GM12878 (cell line): Measurements from ENCODE around the gene CELSR1.

ENCODE experiments used
- JUND ChIP-seq: IDR thresholded peaks from 2 replicates; pipeline ENCODE4 v1.6.1; 2012; ENCODE audit warnings: low read depth, mild to moderate bottlenecking, low read length, improper control_type of control experiment, moderate library complexity
- POLR2A ChIP-seq: IDR thresholded peaks from 2 replicates; pipeline ENCODE4 v1.6.1; 2011; ENCODE audit warnings: low read depth, mild to moderate bottlenecking, low read length
- POLR2AphosphoS5 ChIP-seq: IDR thresholded peaks from 2 replicates; pipeline ENCODE4 v1.6.1; 2011; ENCODE audit warnings: mild to moderate bottlenecking, low read length, inconsistent platforms
- TAF1 ChIP-seq: IDR thresholded peaks from 2 replicates; pipeline ENCODE4 v1.6.1; 2011; ENCODE audit warnings: mild to moderate bottlenecking, low read depth, low read length, borderline replicate concordance
- ZNF24 ChIP-seq: fragments of 450-650 bp; IDR thresholded peaks from 2 replicates; pipeline ENCODE4 v1.6.1; 2017; ENCODE audit warnings: antibody characterized with exemption, mild to moderate bottlenecking
- TF ChIP-seq, protein P1 (sequence below), 3 experiments: IDR thresholded peaks in 2 of 3; conservative IDR thresholded peaks in 1 of 3; 2 replicates each; pipeline ENCODE4 v1.5.1; 2011; ENCODE audit warnings: low read depth in 3 of 3, low read length in 3 of 3, mild to moderate bottlenecking in 3 of 3, control low read depth in 2 of 3, moderate library complexity in 2 of 3, inconsistent platforms in 1 of 3, mixed read lengths in 1 of 3; ENCODE audit not compliant: control insufficient read depth in 2 of 3, insufficient read depth in 1 of 3; ENCODE audit errors: extremely low read depth in 1 of 3

DNA sequence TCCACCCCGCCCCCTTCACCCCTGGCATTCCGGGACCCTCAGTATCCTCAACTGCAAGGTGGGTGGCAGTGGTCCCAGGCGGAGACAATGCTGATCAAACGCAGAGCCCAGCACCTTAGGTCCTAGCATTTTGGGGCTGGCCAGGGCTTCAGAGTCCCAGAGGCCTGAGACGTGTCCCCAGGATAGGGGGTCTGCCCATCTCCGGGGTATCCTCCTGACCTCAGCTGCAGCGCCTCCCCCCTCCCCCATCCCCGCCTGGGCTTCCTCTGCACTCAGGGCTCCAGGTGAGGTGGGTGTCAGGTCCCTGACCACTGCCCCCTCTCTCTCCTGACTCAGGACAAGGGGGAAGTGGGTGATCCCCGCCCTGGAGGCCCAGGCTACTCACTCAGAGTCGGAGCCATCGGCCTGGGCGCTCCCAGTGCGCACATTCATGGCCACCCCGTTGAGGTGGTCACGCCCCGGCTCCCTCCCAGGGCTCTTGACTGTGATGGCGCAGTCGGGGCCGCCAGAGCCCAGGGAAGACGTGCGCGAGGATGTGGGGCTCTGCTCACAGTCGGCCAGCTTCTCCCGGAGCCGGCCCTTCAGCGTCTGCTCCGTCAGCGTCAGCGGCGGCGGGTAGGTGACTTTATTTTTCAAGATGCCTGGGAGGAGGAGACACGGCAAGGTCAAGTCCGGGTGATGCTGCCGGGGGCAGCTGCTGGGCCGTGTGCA lies 173.7 kb downstream of the CELSR1 start:
- no peak for TF ChIP-seq ZNF24
- TF ChIP-seq TAF1: no peak
- TF ChIP-seq, protein P1, sequence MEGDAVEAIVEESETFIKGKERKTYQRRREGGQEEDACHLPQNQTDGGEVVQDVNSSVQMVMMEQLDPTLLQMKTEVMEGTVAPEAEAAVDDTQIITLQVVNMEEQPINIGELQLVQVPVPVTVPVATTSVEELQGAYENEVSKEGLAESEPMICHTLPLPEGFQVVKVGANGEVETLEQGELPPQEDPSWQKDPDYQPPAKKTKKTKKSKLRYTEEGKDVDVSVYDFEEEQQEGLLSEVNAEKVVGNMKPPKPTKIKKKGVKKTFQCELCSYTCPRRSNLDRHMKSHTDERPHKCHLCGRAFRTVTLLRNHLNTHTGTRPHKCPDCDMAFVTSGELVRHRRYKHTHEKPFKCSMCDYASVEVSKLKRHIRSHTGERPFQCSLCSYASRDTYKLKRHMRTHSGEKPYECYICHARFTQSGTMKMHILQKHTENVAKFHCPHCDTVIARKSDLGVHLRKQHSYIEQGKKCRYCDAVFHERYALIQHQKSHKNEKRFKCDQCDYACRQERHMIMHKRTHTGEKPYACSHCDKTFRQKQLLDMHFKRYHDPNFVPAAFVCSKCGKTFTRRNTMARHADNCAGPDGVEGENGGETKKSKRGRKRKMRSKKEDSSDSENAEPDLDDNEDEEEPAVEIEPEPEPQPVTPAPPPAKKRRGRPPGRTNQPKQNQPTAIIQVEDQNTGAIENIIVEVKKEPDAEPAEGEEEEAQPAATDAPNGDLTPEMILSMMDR (IDR thresholded peaks at IDR 0.05 in 2 of 3, conservative IDR thresholded peaks at IDR 0.05 in 1 of 3; ENCODE audit: control insufficient read depth in 2 of 3, extremely low read depth in 1 of 3, insufficient read depth in 1 of 3, low read depth in 3 of 3, low read length in 3 of 3): no peak
- TF ChIP-seq POLR2AphosphoS5: no peak
- no peak for TF ChIP-seq JUND
- no peak for TF ChIP-seq POLR2A
